Neuronal stem cell (in vitro differentiated cells): ENCODE measurements around the gene RAPGEF3.

Experiments used
- DNase-seq: peaks from one replicate; pipeline ENCODE4 v3.0.0-alpha.2; 2013; ENCODE audit warnings: low spot score
- H2AFZ ChIP-seq: one replicate; pipeline ENCODE4 v1.6.1; 2013; ENCODE audit warnings: mild to moderate bottlenecking, low read length, inconsistent platforms
- H2AK5ac ChIP-seq: 2 replicates; pipeline ENCODE4 v1.6.1; 2013; ENCODE audit warnings: low read depth, mild to moderate bottlenecking, inconsistent platforms, low read length, moderate library complexity, mixed read lengths
- H2BK120ac ChIP-seq: 2 replicates; pipeline ENCODE4 v1.6.1; 2013; ENCODE audit warnings: low read depth, mild to moderate bottlenecking, inconsistent platforms, low read length, moderate library complexity, mixed read lengths
- H2BK12ac ChIP-seq: one replicate; pipeline ENCODE4 v1.6.1; 2013; ENCODE audit warnings: low read length, inconsistent platforms
- H2BK15ac ChIP-seq: 2 replicates; pipeline ENCODE4 v1.6.1; 2013; ENCODE audit warnings: mild to moderate bottlenecking, low read length, inconsistent platforms, mixed read lengths
- H2BK5ac ChIP-seq: one replicate; pipeline ENCODE4 v1.6.1; 2013; ENCODE audit warnings: inconsistent platforms, mild to moderate bottlenecking, low read length, moderate library complexity
- H3K14ac ChIP-seq: one replicate; pipeline ENCODE4 v1.6.1; 2013; ENCODE audit warnings: low read length, inconsistent platforms
- H3K18ac ChIP-seq: 2 replicates; pipeline ENCODE4 v1.6.1; 2013; ENCODE audit warnings: low read length, inconsistent platforms
- H3K23ac ChIP-seq: 2 replicates; pipeline ENCODE4 v1.6.1; 2013; ENCODE audit warnings: low read depth, mild to moderate bottlenecking, mixed read lengths, low read length, inconsistent platforms; ENCODE audit not compliant: poor library complexity
- H3K27ac ChIP-seq: replicated peaks from 3 replicates; pipeline ENCODE4 v1.5.1; 2013; ENCODE audit warnings: low read length, inconsistent platforms
- H3K27me3 ChIP-seq, 3 experiments: 2 replicates each; pipeline ENCODE4 v1.6.1; 2013; ENCODE audit warnings: low read length in 3 of 3, mild to moderate bottlenecking in 2 of 3, inconsistent platforms in 1 of 3, low read depth in 1 of 3, mixed read lengths in 1 of 3, moderate library complexity in 1 of 3; ENCODE audit not compliant: control insufficient read depth in 3 of 3, insufficient read depth in 3 of 3
- H3K36me3 ChIP-seq, 2 donors: replicated peaks in 1 of 2; 2 replicates each; pipeline ENCODE4 v1.6.1; 2013; ENCODE audit warnings: low read length in 2 of 2; ENCODE audit not compliant: control insufficient read depth in 2 of 2, insufficient read depth in 2 of 2
- H3K4ac ChIP-seq: 2 replicates; pipeline ENCODE4 v1.6.1; 2013; ENCODE audit warnings: inconsistent platforms, mild to moderate bottlenecking, low read length, moderate library complexity
- H3K4me1 ChIP-seq, 2 donors: 1 replicate in 1 of 2; 2 replicates in 1 of 2; pipeline ENCODE4 v1.6.1; 2013; ENCODE audit warnings: low read length in 2 of 2, low read depth in 1 of 2; ENCODE audit not compliant: control insufficient read depth in 2 of 2, insufficient read depth in 1 of 2
- H3K4me2 ChIP-seq: one replicate; pipeline ENCODE4 v1.6.1; 2013; ENCODE audit warnings: mild to moderate bottlenecking, low read length, inconsistent platforms; ENCODE audit not compliant: insufficient read depth, poor library complexity, severe bottlenecking
- H3K4me3 ChIP-seq, 2 donors: 2 replicates each; pipeline ENCODE4 v1.5.1; 2013; ENCODE audit warnings: low read length in 2 of 2, mild to moderate bottlenecking in 2 of 2, inconsistent platforms in 1 of 2, moderate library complexity in 1 of 2
- H3K79me1 ChIP-seq: one replicate; pipeline ENCODE4 v1.6.1; 2013; ENCODE audit warnings: low read depth, mild to moderate bottlenecking, inconsistent platforms, low read length, moderate library complexity
- H3K9ac ChIP-seq: one replicate; pipeline ENCODE4 v1.6.1; 2013; ENCODE audit warnings: mild to moderate bottlenecking, low read depth, low read length, inconsistent platforms; ENCODE audit not compliant: poor library complexity
- H3K9me3 ChIP-seq, 2 donors: replicated peaks in 1 of 2; 2 replicates each; pipeline versions ENCODE3 to v1.6.1; 2013; ENCODE audit warnings: low read length in 2 of 2, mild to moderate bottlenecking in 2 of 2, inconsistent platforms in 1 of 2, low read depth in 1 of 2, mixed read lengths in 1 of 2, moderate library complexity in 1 of 2; ENCODE audit not compliant: control insufficient read depth in 2 of 2, insufficient read depth in 1 of 2
- H4K8ac ChIP-seq: one replicate; pipeline ENCODE4 v1.6.1; 2013; ENCODE audit warnings: low read depth, mild to moderate bottlenecking, inconsistent platforms, low read length, moderate library complexity
- H4K91ac ChIP-seq: one replicate; pipeline ENCODE4 v1.6.1; 2013; ENCODE audit warnings: low read length, low read depth, mild to moderate bottlenecking, inconsistent platforms; ENCODE audit not compliant: poor library complexity
- WGBS, 2 donors: extraction: QIAGEN DNeasy Blood & Tissue Kit; methylation state at CpG; one replicate each; pipeline ENCODE4 v1.1.7; 2013; ENCODE audit warnings: missing lambda C conversion rate in 2 of 2, mixed read lengths in 1 of 2; ENCODE audit not compliant: insufficient read length in 2 of 2, insufficient replicate concordance in 1 of 2; ENCODE audit errors: extremely low coverage in 2 of 2; 5-methylcytosine and 5-hydroxymethylcytosine counted together

The RAPGEF3 gene

DNA sequence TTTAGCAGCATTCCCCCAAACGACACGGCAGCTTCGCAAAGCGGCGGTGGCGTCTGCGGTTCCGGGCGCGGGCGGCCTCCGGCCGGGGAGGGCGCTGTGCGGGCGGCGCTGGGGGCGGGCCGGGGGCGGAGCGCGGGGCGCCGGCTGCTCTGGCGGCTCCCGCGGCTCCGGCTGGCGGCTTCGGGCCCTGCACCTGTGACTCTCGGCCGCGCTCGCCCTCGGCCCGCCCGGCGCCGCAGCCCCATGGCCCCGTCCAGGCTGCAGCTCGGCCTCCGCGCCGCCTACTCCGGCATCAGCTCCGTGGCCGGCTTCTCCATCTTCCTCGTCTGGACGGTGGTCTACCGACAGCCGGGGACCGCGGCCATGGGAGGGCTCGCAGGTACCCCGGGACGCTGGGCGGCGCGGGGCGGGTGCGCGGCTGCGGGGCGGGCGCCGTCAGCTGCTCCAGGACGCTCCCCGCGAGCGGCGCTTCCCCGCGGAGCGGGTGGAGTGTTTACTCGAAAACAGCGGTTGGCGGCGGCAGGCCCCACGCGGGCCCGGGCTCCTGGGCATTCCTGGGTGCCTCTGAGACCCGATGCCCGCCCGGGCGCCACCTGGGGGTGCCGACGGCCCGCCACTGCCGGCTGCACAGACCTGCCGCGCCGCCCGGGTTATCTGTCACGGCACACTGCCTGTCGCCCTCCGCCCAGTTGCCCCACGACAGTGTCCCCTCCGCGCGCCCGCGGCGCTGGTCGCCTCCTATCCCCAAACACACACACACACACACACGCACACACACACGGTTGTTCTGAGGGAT lies 14.6 kb upstream of the RAPGEF3 start, which contains the start of gene SLC48A1:
SLC48A1 (plus strand) TSS at position 177 of the 796 bp plus-strand sequence; CDS start at position 244, 67 bp downstream.
- no peak within 1 kb of the TSS for H2BK15ac ChIP-seq
- peak; percentile 68 for DNase-seq
- H3K27me3 ChIP-seq: peaks cover 0 to 5% (median 0%) of the 10 kb centered on the region in 3 experiments
- H3K14ac ChIP-seq: no peak within 1 kb of the TSS
- H3K23ac ChIP-seq: peak within 1 kb of the TSS; percentile 61
- H3K4ac ChIP-seq: peak within 1 kb of the TSS; percentile 72
- no CpG with 5 or more reads among the region's 106 CpGs for WGBS, 2 donors
- H3K36me3 ChIP-seq: no peaks in the 10 kb centered on the region
- H3K4me3 ChIP-seq: peak within 1 kb of the TSS; percentile 69 to 95
- H2BK5ac ChIP-seq: peak within 1 kb of the TSS; percentile 25
- H4K8ac ChIP-seq: no peak within 1 kb of the TSS
- H3K79me1 ChIP-seq: no peaks in the 10 kb centered on the region
- H2BK12ac ChIP-seq: peak within 1 kb of the TSS; percentile 53
- H3K18ac ChIP-seq: peak within 1 kb of the TSS; percentile 85
- H2AK5ac ChIP-seq: peak within 1 kb of the TSS; percentile 57
- H3K9me3 ChIP-seq: no peaks in the 10 kb centered on the region
- no peak within 1 kb of the TSS for H2BK120ac ChIP-seq
- H3K9ac ChIP-seq: peak within 1 kb of the TSS; percentile 90
- no peak within 1 kb of the TSS for H4K91ac ChIP-seq
- no peak within 1 kb of the TSS for H3K27ac ChIP-seq
- peak within 1 kb of the TSS; percentile 96 for H2AFZ ChIP-seq
- H3K4me1 ChIP-seq: peaks cover 12 to 13% of the 10 kb centered on the region in 2 donors
- H3K4me2 ChIP-seq: peak within 1 kb of the TSS; percentile 89

DNA sequence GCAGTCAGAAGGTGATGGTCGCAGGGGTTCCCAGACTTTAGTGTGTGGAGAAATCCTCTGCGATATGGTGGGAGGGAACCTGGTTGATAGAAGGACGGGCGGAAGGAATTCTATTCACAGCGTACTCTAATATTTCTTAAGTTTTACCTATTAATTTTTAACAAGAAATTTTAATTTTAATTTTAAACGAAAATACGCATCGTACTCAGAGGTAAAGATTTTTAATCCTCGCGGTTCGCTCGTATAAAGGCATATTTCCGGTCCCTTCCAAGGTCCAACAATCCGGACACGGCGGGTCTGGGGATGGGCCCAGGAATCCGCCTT lies 14.0 kb upstream of the RAPGEF3 start:
- no peak overlapping the region for H3K4ac ChIP-seq
- H3K4me2 ChIP-seq: peak overlapping the region; percentile 54
- H3K18ac ChIP-seq: no peak overlapping the region
- no peaks in the 10 kb centered on the region for H3K36me3 ChIP-seq
- peak overlapping the region; percentile 69 for H3K4me3 ChIP-seq
- no peak overlapping the region for H3K23ac ChIP-seq
- no peak for DNase-seq
- peak overlapping the region; percentile 96 for H2AFZ ChIP-seq
- H2BK120ac ChIP-seq: no peak overlapping the region
- H2BK15ac ChIP-seq: no peak overlapping the region
- no peaks in the 10 kb centered on the region for H3K79me1 ChIP-seq
- no peak overlapping the region for H4K91ac ChIP-seq
- no peak overlapping the region for H2BK5ac ChIP-seq
- H2AK5ac ChIP-seq: no peak overlapping the region
- H3K9ac ChIP-seq: no peak overlapping the region
- H3K14ac ChIP-seq: no peak overlapping the region
- WGBS, 2 donors: no CpG with 5 or more reads among the region's 17 CpGs
- H2BK12ac ChIP-seq: no peak overlapping the region
- peaks cover 11 to 14% of the 10 kb centered on the region in 2 donors for H3K4me1 ChIP-seq
- H3K27me3 ChIP-seq: peaks cover 0 to 5% (median 0%) of the 10 kb centered on the region in 3 experiments
- no peak overlapping the region for H3K27ac ChIP-seq
- H3K9me3 ChIP-seq: no peaks in the 10 kb centered on the region
- H4K8ac ChIP-seq: no peak overlapping the region

DNA sequence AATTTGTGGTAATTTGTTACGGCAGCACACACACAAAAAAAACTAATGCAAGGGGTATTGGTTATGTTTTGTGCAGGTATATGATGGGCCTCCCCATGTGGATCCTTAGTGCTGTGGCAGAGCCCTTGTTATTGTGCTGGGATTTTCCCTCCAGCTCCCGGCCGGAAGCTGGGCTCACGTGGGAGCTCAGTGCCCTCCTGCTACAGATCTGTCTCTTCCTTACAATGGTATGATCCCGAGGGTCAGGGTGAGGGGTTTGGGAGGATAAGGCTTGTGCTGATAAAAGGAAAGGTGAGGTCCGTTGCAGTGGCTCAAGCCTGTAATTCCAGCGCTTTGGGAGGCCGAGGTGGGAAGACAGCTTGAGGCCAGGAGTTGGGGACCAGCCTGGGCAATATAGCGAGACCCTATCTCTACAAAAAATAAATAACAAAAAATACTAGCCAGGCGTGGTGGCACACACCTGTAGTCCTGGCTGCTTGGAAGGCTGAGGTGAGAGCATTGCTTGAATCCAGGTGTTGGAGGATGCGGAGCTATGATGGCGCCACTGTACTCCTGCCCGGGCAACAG lies 13.5 kb upstream of the RAPGEF3 start:
- Histone ChIP-seq H3K9me3 (no peaks in the 10 kb centered on the region), H2BK5ac (no peak overlapping the region), H2BK15ac (no peak overlapping the region), H2BK12ac (no peak overlapping the region), H3K36me3 (no peaks in the 10 kb centered on the region), H3K4me1 (peaks cover 11 to 14% of the 10 kb centered on the region in 2 donors), H3K23ac (no peak overlapping the region), H3K27ac (no peak overlapping the region), H3K4ac (no peak overlapping the region), H3K27me3 (peaks cover 0 to 5% (median 0%) of the 10 kb centered on the region in 3 experiments), H4K8ac (no peak overlapping the region), H4K91ac (no peak overlapping the region), H2BK120ac (no peak overlapping the region), H3K18ac (no peak overlapping the region), H3K14ac (no peak overlapping the region), H3K79me1 (no peaks in the 10 kb centered on the region), H2AFZ (peak overlapping the region; percentile 96), H3K4me3 (no peak overlapping the region), H2AK5ac (peak overlapping the region; percentile 32), H3K9ac (no peak overlapping the region), H3K4me2 (peak overlapping the region; percentile 13)
- WGBS, 2 donors: no CpG with 5 or more reads among the region's 13 CpGs
- no peak for DNase-seq

DNA sequence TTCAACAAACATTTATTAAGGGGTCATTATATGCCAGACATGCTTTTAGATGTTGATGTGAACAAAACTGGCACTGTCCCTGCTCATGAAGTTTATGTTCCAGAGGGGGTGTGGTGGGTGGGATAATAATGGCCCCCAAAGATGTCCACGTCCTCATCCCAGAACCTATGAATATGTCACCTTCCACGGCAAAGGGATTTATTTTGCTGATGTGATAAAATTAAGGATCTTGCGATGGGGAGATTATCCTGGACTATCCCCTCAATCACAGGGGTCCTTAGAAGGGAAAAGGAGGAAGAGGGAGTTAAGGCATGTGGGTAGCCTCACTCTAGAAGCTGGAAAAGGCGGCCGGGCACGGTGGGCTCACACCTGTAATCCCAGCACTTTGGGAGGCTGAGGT lies 12.6 kb upstream of the RAPGEF3 start:
- no peak overlapping the region for H3K4me3 ChIP-seq
- no peak overlapping the region for H2BK12ac ChIP-seq
- H3K4ac ChIP-seq: no peak overlapping the region
- H3K79me1 ChIP-seq: no peaks in the 10 kb centered on the region
- H2BK5ac ChIP-seq: no peak overlapping the region
- no peaks in the 10 kb centered on the region for H3K36me3 ChIP-seq
- H4K91ac ChIP-seq: no peak overlapping the region
- H3K23ac ChIP-seq: no peak overlapping the region
- no peak overlapping the region for H3K18ac ChIP-seq
- peaks cover 11 to 16% of the 10 kb centered on the region in 2 donors for H3K4me1 ChIP-seq
- H2BK120ac ChIP-seq: no peak overlapping the region
- WGBS, 2 donors: no CpG with 5 or more reads among the region's 6 CpGs
- no peak overlapping the region for H3K27ac ChIP-seq
- no peak overlapping the region for H2BK15ac ChIP-seq
- peaks cover 0 to 5% (median 0%) of the 10 kb centered on the region in 3 experiments for H3K27me3 ChIP-seq
- no peak overlapping the region for H3K9ac ChIP-seq
- no peak for DNase-seq
- H3K14ac ChIP-seq: no peak overlapping the region
- H3K9me3 ChIP-seq: no peaks in the 10 kb centered on the region
- no peak overlapping the region for H2AK5ac ChIP-seq
- H2AFZ ChIP-seq: no peak overlapping the region
- H3K4me2 ChIP-seq: no peak overlapping the region
- H4K8ac ChIP-seq: no peak overlapping the region
